ENCODE data around the gene FOXC1.

GRCh38 chr6:1630212-1630770, 20.6 kb downstream of the FOXC1 start:
- no peak for TF ChIP-seq CTCF (conservative IDR thresholded peaks at IDR 0.05; ENCODE audit: low read depth, low read length)
- no peak for TF ChIP-seq EZH2 (IDR thresholded peaks at IDR 0.05; ENCODE audit: low read length, unreplicated experiment)
